Stimulated activated CD4-positive, alpha-beta T cell treated with anti-CD3 and anti-CD28 coated beads, Interleukin-4, amount 100 ng/mL, for 24 hours (primary cell): ENCODE data around the gene RCN2.
"Not testable (repeated sequence)": the region's sequence is repeated elsewhere in the genome, so short reads cannot be mapped to it uniquely, and the experiment has no call there.

Experiments used
- DNase-seq: peaks from one replicate; pipeline ENCODE4 v3.0.0-alpha.2; 2020

RCN2 gene, protein sequence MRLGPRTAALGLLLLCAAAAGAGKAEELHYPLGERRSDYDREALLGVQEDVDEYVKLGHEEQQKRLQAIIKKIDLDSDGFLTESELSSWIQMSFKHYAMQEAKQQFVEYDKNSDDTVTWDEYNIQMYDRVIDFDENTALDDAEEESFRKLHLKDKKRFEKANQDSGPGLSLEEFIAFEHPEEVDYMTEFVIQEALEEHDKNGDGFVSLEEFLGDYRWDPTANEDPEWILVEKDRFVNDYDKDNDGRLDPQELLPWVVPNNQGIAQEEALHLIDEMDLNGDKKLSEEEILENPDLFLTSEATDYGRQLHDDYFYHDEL

DNA sequence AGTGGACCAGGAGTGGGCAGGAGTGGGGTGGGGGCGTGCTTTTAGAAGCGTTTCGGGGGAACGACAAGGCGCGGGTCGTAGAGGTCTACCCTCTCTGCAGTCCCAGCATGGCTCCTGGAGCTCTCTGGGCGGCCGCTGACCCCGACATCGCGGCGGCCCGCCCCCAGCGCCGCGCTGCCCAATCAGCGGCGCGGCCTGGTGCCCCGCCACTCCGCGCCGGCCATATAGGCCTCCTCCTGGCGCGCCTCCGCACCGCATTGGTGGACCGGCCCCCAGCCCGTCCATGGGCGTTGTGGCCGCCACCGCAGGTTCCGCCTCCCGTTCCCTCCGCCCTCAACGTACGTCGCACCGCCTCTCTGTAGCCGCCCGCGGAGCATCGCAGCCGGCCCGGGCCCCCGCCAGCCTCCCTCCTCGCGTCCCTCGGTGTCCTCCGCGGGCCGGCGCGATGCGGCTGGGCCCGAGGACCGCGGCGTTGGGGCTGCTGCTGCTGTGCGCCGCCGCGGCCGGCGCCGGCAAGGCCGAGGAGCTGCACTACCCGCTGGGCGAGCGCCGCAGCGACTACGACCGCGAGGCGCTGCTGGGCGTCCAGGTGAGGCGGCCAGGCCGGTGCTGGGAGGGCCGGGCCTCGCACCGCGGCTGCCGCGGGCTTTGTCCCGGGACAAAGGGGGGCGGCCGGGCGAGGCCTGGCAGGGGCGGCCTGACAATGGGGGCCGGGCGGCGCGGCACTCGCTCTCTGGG lies at the start of gene RCN2:
Gene RCN2, plus strand, starts transcription at position 353 of the 738 bp plus-strand sequence. Its CDS starts 93 bp downstream, at position 446.
- DNase-seq, result peak; percentile 92

DNA sequence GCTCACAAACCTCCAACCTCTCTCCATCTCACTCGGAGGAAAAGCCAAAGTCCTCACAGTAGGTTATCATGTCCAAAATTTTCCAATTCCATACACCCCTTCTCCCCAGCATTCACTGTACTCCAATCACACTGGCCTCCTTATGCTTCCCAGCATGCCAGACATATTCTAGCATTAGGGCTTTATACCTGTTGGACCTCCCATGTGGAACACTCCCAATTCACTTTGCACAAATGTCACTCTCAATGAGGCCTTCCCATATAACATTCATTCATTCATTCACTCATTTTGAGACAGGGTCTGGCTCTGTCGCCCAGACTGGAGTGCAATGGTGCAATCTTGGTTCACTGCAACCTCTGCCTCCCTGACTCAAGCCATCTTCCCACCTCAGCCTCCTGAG lies 46.3 kb upstream of the RCN2 start:
- DNase-seq, result no peak

DNA sequence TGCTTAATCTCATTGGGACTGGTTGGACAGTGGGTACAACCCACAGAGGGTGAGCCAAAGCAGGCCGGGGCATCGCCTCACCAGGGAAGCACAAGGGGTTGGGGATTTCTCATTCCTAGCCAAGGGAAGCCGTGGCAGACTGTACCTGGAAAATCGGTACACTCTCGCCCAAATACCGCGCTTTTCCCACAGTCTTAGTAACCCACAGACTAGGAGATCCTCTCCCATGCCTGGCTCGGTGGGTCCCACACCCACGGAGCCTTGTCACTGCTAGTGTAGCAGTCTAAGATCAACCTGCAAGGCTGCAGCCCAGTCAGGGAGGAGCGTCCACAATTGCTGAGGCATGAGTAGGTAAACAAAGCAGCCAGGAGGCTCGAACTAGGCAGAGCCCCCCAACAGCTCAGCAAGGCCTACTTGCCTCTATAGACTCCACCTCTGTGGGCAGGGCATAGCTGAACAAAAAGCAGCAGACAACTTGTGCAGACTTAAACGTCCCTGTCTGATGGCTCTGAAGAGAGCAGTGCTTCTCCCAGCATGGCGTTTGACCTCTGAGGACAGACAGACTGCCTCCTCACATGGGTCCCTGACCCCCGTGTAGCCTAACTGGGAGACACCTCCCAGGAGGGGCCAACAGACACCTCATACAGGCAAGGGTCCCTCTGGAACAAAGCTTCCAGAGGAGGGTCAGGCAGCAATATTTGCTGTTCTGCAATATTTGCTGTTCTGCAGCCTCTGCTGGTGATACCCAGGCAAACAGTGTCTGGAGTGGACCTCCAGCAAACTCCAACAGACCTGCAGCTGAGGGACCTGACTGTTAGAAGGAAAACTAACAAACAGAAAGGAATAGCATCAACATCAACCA lies 44.0 kb upstream of the RCN2 start:
- not testable (repeated sequence) for DNase-seq

DNA sequence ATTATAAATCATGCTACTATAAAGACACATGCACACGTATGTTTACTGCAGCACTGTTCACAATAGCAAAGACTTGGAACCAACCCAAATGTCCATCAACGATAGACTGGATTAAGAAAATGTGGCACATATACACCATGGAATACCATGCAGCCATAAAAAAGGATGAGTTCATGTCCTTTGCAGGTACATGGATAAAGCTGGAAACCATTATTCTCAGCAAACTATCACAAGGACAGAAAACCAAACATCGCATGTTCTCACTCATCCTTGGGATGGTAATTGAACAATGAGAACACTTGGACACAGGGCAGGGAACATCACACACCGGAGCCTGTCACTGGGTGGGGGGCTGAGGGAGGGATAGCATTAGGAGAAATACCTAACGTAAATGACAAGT lies 38.7 kb upstream of the RCN2 start:
- not testable (repeated sequence) for DNase-seq

DNA sequence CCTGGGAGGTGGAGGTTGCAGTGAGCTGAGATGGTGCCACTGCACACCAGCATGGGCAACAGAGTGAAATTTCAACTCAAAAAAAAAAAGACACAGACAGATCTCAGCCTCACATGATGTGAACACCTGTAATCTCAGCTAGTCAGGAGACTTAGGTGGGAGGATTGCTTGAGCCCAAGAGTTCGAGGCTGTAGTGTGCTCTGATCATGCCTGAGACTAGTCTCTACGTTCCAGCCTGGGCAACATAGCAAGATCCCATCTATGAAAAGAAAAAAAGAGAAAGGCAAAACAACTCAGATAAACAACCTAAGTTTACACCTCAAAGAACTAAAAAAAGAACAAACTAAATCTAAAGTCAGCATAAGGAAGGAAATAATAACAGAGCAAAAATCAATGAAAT lies 37.4 kb upstream of the RCN2 start:
- no peak for DNase-seq

DNA sequence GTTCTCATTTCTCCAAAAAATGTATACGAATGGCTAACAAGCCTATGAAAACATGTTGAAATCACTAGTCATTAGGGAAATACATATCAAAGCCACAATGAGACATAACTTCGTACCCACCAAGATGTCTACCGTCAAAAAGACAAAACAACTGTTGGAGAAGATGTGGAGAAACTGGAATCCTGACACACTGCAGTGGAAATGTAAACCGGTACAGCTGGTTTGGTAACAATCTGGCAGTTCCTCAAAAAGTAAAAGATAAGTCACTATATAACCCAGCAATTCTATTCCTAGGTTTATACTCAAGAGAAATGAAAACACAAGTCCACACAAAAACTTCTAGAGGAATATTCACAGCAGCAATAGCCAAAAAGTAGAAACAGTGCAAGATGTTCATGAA lies 33.4 kb upstream of the RCN2 start:
- no peak for DNase-seq

DNA sequence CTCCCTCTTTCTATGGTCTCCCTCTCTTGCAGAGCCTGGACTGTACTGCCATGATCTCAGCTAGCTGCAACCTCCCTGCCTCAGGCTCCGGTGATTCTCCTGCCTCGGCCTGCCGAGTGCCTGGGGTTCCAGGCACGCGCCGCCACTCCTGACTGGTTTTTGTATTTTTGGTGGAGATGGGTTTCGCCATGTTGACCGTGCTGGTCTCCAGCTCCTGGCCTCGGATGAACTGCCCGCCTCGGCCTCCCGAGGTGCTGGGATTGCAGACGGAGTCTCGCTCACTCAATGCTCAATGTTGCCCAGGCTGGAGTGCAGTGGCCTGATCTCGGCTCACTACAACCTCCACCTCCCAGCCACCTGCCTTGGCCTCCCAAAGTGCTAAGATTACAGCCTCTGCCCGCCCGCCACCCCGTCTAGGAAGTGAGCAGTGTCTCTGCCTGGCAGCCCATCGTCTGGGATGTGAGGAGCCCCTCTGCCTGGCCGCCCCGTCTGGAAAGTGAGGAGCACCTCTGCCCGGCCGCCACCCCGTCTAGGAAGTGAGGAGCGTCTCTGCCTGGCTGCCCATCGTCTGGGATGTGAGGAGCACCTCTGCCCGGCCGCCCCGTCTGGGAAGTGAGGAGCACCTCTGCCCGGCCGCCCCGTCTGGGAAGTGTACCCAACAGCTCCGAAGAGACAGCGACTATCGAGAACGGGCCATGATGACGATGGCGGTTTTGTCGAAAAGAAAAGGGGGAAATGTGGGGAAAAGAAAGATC lies 32.2 kb upstream of the RCN2 start:
- DNase-seq, result not testable (repeated sequence)

DNA sequence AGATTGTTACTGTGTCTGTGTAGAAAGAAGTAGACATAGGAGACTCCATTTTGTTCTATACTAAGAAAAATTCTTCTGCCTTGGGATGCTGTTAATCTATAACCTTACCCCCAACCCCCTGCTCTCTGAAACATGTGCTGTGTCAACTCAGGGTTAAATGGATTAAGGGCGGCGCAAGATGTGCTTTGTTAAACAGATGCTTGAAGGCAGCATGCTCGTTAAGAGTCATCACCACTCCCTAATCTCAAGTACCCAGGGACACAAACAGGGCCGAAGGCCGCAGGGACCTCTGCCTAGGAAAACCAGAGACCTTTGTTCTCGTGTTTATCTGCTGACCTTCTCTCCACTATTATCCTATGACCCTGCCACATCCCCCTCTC lies 31.6 kb upstream of the RCN2 start:
- not testable (repeated sequence) for DNase-seq

DNA sequence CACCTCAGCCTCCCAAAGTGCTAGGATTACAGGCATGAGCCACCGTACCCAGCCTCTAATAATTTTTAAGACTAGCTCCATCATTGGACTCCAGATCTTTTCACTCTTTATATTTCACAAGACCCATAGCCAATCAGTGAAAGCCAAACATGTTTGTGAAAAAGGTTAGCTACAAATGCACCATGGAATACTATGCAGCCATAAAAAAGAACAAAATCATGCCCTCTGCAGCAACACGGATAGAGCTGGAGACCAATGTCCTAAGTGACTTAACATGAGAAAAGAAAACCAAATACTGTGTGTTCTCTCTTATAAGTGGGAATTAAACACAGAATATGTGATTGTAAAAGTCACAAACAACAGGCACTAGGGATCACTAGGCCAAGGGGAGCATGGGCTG lies 29.6 kb upstream of the RCN2 start:
- DNase-seq, result no peak

DNA sequence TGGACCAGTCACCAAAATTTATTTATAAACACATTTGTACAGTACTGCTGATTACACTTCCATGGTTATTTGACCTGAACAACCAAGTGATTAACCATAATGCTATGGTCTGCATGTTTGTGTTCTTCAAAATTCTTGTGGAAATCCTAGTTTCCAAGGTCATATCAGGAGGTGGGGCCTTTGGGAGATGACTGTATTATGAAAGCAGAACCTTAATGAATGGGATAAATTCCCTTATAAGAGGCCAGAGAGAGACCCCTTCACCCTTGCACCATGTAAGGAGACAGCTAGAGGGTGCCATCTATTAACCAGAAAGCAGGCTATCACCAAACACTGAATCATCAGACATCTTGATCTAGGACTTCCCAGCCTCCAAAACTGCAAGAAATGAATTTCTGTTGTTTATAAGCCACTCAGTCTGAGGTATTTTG lies 28.3 kb upstream of the RCN2 start:
- DNase-seq, result peak; percentile 6

DNA sequence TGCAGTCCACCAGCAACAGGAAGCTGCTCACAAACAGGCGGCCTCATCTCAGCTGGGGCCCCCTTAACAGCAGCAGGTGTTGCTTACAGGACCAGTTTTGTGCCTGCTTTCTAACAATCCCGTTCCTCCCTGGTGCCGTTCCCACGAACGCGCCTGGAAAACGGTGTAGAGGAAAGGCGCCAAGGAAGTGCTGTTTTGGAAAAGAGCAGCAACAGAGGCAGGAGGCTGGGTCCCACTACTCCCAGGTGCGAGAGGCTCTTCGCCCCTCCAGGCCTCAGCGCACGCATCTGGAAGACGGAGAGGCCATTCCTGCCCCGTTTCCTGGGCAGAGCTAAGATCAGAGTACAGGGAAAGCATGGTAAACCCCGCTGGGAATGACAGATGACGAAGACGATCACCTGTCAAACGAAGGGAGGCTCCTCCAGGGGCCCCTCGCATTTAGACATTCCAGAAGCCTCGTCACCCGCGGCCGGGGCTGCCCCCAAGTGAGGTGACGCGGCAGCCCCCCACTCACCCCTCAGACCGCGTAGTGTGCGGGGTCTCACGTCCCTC lies 27.0 kb upstream of the RCN2 start:
- DNase-seq, result peak; percentile 50

DNA sequence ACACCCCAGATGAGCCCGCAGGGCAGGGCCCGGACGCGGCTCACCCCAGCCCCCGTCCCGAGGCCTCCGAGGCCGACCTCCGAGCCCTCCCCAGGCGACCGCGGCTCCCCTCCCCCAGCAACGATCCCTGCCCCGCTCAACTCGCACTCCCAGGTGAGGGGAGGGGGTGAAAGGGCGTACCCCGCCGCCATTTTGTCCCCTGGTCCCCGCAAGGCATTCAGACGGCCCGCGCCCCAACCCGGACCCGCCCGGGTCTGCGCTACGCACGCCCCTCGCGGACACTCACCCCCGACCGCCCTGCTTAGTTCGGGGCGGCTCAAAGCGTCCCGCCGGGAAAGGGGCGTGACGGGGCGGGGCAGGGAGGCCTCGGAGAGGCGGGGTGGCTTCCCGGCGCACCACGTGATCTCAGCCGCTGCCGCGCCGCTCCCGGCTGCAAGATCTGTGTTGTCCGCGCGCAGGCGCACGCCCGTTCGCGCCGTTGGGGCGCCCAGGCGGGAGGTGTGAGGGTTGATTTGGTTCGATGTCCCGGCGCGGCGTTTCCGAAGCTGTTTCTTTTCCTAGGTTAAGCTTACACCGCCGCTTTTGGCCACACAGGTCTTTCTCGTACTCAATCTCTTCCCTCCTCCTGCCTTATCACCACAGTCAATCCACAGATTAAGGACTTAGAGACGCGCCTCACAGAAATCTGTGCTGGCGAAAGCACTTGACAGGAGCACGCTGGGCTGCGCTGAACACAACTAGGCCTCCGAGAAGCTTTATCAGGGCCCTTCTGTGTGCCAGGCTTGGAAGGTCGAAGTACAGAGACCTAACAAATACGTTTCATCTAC lies 26.3 kb upstream of the RCN2 start, which contains the start of gene SCAPER:
Gene SCAPER, minus strand, starts transcription at position 328 of the 827 bp plus-strand sequence. CDS start 21,523 bp downstream, outside the sequence.
- peak; percentile 91 for DNase-seq

DNA sequence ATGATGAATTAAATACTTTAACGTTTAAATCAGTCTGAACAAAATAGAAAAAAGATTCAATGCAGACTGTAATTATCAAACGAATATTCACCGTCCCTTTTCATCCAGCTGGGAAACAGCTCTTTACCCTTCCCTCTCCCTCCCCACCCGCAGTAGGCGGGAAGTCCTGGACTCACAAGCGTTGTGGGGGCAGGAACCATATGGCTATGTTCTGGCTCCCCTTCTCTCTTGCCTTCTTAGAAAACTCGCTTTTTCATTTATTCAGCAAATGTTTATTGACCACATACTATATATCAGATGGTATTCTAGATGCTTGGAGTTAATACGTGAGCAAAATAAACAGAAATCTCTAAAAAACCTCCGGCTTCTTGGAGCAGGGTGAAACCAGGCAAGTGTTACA lies 25.7 kb upstream of the RCN2 start:
- no peak for DNase-seq

DNA sequence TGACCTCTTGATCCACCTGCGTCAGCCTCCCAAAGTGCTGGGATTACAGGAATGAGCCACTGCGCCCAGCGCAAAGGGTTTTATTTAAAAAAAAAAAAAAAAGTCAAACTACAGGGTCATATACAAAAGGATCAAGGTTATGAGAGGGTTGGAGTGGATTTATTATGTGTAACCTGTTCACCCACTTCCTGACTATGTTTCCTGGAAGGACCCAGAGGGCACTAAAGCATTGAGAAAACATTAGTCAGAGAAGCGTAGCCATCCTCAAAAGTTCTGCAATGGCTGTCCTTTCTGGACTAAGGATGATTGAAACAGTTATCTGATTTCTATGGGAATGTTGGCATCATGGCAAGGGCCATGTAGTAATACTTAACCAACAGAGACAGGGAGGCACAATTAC lies 19.1 kb upstream of the RCN2 start:
- no peak for DNase-seq

DNA sequence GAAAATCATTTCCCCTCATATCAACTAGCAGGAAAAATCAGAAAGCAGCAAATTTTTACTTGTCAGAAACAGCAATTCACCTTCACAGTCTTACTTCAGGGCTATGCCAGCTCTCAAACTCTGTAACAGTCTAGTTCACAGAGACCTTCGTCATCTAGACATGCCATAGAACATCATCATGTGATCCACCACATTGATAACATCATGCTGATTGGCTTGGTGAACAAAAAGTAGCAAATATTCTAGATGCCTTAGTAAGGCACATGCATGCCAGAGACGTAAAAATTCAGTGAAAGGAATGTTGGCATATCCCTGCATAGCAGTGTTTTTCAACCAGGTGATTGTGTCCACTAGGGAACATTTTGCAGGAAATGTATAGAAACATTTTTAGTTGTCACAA lies 17.8 kb upstream of the RCN2 start:
- no peak for DNase-seq

DNA sequence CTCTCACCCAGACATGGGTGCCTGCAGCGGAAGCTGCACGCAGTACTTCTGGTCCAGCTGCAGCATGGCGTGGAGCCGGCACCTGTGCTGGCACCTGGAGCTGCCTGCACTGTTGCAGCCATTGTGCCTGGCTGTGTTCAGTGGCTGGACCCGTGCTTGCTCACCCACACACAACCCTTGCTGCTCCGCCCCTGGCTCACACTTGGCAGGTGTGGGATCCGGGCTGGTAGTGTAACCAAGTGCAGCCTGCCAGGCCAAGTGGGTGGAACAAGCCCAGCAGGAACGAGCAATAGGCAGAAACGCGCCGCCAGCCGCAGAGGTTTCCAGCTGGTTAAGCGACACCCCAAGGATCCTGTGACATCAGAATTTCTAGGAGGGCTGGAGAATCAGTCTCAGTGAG lies 15.2 kb upstream of the RCN2 start:
- no peak for DNase-seq

DNA sequence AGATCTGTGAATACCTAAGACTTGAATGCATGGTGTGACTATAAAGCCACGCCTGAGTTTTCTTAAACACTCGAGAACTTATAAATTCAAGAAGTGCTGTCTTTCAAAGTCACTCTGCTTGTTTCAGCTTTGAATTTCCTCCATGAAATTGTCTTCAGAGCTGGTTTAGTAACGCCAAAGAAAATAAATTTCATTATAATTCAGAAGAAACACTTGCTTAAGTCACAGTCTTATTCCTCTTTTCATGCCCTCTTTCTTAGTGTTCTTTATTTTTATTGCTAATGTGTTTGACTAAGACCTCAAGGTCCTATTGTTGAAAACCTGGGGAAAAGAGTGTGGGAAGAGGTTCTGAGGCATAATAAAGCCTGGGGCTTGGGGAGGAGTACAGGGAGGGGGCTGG lies 3.3 kb upstream of the RCN2 start:
- no peak for DNase-seq

DNA sequence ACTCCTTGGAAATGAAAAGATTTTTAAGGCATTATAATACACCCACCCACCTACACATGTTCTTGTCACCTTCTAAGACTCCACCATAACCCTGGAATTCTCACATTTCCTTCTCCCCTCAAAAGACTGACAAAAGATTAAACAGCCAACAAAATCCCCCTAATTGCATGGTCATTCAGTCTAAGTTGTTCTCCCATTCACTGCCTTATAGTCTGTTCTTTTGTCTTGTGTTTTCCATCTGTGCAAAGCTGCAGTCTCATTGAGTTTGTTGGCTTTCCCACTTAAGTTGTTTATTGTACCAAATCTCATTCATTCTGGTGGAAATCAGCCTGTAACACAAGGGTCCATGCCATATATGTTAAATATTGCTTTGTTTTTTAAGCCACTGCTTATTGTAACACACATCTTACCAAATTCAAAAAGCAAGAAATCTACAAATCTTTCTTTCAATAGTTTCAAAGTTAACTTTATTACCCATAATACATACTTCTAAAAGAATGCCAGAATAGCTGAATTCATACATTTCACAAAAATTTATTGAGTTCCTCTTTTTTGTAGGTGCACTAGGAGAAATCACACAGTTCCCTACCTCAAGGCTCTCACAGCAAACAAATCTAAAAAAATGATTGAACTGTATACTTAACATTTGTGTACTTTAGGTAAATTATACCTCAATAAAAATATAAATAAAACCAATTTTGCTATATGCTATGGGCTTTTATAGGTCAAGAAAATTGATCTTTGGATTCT lies 2.4 kb upstream of the RCN2 start:
- no peak for DNase-seq

DNA sequence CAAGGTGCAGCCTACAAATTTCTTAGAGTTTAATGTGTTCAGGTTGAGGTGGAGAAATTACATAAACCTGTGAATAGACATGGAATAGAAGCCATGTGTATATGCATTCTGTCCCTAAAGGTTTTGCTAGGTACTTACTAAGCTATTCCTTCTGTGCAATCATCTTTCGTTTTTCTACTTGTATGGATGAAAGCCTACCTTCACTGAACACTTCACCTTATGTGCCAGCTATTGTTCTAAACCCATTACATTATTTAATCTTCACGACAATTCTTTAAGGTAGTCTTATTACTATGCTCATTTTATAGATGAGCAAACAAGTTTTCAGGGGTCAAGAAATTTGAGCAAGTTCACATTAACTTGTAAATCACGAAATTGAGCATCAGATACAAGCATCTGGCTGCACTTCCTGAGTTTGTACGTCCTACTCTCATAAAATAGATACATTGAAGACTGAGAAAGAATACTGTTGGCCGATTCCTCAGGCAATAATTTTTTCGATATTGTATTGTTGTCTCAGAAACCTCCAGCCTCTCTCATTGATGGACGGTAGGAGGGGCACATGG lies 635 bp upstream of the RCN2 start:
- DNase-seq, result no peak
